ENCODE results near the gene INSYN2B. TPM values are rescaled to one million over a fixed set of nuclear protein-coding genes. Genes with fewer than 3 reads are reported as not detected.
"Not testable (repeated sequence)": the region's sequence is repeated elsewhere in the genome, so short reads cannot be mapped to it uniquely, and the experiment has no call there.

INSYN2B gene
- total RNA-seq, 2 experiments from 2014 or later: not detected

- H3K4me3 Mint-ChIP-seq: no peak overlapping the region
- peaks cover 4% of the 10 kb centered on the region for H3K4me1 Mint-ChIP-seq
- H3K9me3 Mint-ChIP-seq: no peaks in the 10 kb centered on the region
- H3K27me3 Mint-ChIP-seq: no peaks in the 10 kb centered on the region
- DNase-seq: no peak
- H3K27ac Mint-ChIP-seq: no peak overlapping the region
- H3K36me3 Mint-ChIP-seq: peaks cover 76% of the 10 kb centered on the region
These were observed 137.6 kb downstream of the INSYN2B start for GRCh38 chr5:169842699-169843098.

DNA sequence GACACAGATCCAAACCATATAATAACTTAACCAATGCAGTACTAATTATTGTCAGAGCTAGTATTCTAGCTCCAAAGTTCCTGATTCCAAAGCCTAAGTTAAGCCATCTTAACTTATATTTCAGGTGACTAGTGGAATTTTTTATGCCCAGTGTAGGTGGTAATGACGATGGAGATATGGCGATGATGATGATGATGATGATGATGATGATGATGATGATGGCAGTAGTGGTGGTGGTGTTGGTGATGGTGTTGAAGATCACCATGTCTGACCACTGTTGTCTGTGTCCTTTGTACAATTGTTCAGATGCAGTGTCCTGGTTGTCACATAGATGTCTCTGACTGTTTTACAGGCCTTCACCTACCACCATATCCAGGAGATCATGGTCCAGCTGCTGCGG is 139.9 kb downstream of the INSYN2B start:
- Mint-ChIP-seq H3K27me3 (no peaks in the 10 kb centered on the region), H3K9me3 (no peaks in the 10 kb centered on the region), H3K36me3 (peaks cover 62% of the 10 kb centered on the region), H3K4me3 (no peak overlapping the region), H3K27ac (no peak overlapping the region), H3K4me1 (peaks cover 4% of the 10 kb centered on the region)
- DNase-seq: no peak

- Mint-ChIP-seq H3K27me3 (no peaks in the 10 kb centered on the region), H3K9me3 (no peaks in the 10 kb centered on the region), H3K4me3 (no peak overlapping the region), H3K4me1 (no peaks in the 10 kb centered on the region), H3K27ac (no peak overlapping the region), H3K36me3 (peaks cover 54% of the 10 kb centered on the region)
- DNase-seq: no peak
These were observed 141.6 kb downstream of the INSYN2B start for GRCh38 chr5:169838688-169839087.

DNA sequence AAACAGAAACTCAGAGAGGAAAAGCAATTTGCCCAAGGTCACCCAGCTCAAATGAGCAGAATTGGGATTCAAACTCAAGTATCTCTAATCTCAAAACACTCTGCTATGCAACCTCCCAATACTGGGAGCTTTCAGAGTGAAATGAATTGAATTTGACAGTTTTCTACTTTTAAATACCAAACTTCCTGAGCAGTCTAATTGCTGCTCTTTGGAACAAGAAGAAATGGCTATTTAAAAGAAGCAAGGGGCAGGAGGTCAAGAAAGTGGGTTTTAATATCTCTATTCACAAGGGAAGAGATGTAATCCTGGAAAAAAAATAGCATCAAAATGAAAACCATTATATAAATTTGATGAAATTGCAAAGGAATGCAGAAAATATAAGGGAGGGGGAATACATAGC is 142.6 kb downstream of the INSYN2B start:
- Mint-ChIP-seq H3K27me3 (no peaks in the 10 kb centered on the region), H3K9me3 (no peaks in the 10 kb centered on the region), H3K4me3 (no peak overlapping the region), H3K27ac (no peak overlapping the region), H3K4me1 (peaks cover 3% of the 10 kb centered on the region), H3K36me3 (peaks cover 49% of the 10 kb centered on the region)
- no peak for DNase-seq

- Mint-ChIP-seq H3K4me3 (no peak overlapping the region), H3K27ac (no peak overlapping the region), H3K9me3 (no peaks in the 10 kb centered on the region), H3K4me1 (peaks cover 6% of the 10 kb centered on the region), H3K36me3 (peaks cover 43% of the 10 kb centered on the region), H3K27me3 (no peaks in the 10 kb centered on the region)
- no peak for DNase-seq
These were observed 143.3 kb downstream of the INSYN2B start for GRCh38 chr5:169836835-169837536.

DNA sequence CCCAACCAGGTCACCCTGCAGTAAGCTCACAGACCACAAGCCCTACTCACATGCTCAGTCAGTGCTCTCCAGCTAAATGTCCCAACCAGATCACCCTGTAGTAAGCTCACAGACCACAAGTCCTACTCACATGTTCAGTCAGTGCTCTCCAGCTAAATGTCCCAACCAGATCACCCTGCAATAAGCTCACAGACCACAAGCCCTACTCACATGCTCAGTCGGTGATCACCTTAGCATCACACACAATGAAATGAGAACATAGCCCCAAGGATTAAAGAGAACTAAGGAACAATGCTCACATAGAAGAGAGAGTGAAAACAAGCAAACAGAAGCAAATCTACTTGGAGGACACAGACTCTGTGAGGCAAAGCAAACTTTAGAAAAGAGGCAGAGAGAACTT is 145.8 kb downstream of the INSYN2B start:
- H3K27me3 Mint-ChIP-seq, H3K27ac Mint-ChIP-seq, DNase-seq, H3K4me1 Mint-ChIP-seq, H3K4me3 Mint-ChIP-seq, H3K9me3 Mint-ChIP-seq: not testable (repeated sequence)
- H3K36me3 Mint-ChIP-seq: peaks cover 22% of the 10 kb centered on the region

DNA sequence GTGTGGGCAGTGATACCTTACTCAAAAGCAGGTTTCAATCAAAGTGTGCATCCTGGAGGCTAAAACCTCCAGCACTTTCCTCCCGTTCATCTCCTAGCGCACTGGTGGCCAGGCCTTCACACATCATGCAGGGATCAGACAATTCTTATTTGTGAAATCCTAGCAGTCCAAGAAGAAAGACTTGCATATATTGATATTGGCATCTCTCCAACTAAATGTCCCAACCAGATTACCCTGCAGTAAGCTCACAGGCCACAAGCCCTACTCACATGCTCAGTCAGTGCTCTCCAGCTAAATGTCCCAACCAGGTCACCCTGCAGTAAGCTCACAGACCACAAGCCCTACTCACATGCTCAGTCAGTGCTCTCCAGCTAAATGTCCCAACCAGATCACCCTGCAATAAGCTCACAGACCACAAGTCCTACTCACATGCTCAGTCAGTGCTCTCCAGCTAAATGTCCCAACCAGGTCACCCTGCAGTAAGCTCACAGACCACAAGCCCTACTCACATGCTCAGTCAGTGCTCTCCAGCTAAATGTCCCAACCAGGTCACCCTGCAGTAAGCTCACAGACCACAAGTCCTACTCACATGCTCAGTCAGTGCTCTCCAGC is 146.5 kb downstream of the INSYN2B start:
- not testable (repeated sequence) for H3K4me1 Mint-ChIP-seq, H3K4me3 Mint-ChIP-seq, H3K9me3 Mint-ChIP-seq, H3K27me3 Mint-ChIP-seq, H3K27ac Mint-ChIP-seq, DNase-seq
- peaks cover 18% of the 10 kb centered on the region for H3K36me3 Mint-ChIP-seq

- DNase-seq: no peak
- Mint-ChIP-seq H3K36me3 (peaks cover 18% of the 10 kb centered on the region), H3K4me3 (no peak overlapping the region), H3K4me1 (peaks cover 17% of the 10 kb centered on the region), H3K27ac (no peak overlapping the region), H3K9me3 (no peaks in the 10 kb centered on the region), H3K27me3 (no peaks in the 10 kb centered on the region)
These were observed 147.4 kb downstream of the INSYN2B start for GRCh38 chr5:169832845-169833244.

DNA sequence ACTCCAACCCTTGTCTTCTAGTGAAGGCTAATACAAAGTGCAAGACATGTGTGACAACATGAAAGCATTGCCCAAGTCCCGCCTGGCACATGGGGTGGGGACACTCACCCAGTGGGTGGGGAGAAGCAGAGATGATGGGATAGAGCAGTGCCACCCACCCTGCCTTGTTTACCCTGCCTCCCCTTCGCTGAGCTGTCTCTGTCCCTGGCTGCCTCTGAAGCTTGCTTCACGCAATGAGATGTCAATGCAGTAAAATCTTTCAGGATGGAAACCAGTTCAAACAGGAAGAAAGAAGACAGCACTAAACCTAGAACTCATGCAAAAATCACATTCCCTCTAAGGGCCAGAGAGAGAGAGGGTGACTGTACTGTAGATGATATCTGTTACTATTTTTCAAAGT is 148.0 kb downstream of the INSYN2B start:
- Mint-ChIP-seq H3K36me3 (peaks cover 19% of the 10 kb centered on the region), H3K4me1 (peaks cover 22% of the 10 kb centered on the region), H3K27ac (no peak overlapping the region), H3K9me3 (no peaks in the 10 kb centered on the region), H3K4me3 (no peak overlapping the region), H3K27me3 (no peaks in the 10 kb centered on the region)
- no peak for DNase-seq

DNA sequence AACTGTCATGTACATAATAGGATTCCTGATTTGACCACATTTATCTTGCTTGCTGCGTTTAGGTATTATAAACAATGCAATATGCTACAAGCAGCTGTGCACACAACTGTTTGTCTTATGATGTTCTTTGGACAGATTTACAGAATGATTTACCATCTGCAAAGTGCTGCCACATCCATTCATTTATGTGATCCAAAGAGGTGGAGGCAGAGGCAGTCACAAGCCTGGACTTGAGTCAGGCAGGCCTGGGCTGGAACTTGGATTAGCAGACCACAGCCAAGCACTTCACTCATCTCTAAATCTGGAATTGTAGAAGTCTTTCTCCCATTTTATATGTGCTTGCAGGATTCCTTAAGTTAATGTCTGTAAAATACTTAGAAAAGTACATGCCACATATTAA is 149.0 kb downstream of the INSYN2B start:
- Mint-ChIP-seq H3K4me1 (peaks cover 23% of the 10 kb centered on the region), H3K36me3 (peaks cover 17% of the 10 kb centered on the region), H3K27ac (no peak overlapping the region)

GRCh38 chr5:169828385-169828784 is 151.9 kb downstream of the INSYN2B start:
- peak overlapping the region; percentile 9 for H3K27ac Mint-ChIP-seq

More for the DNA sequence above, 149.0 kb downstream of the INSYN2B start:
- Mint-ChIP-seq H3K9me3 (no peaks in the 10 kb centered on the region), H3K4me3 (no peak overlapping the region), H3K27me3 (no peaks in the 10 kb centered on the region)
- DNase-seq: no peak

DNA sequence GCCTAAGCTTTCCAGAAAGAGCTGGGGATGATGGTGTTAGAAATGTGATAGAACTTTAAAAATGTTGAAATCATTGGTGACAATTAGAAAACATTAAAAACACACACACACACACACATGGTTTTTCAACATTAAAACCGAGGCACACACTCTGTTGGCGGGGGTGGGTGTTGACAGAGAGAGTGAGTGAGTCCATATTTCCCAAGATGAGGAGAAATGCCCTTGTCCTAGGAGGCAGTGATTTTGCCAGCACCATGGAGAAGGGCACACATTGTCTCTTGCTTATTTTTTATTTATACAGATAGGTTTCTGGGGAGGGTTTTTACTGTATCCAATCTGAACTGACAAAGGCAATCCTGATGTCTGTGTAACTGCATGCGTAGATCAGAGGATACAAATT is 152.5 kb downstream of the INSYN2B start:
- no peak for DNase-seq
- Mint-ChIP-seq H3K4me3 (no peak overlapping the region), H3K4me1 (peaks cover 21% of the 10 kb centered on the region), H3K27ac (no peak overlapping the region), H3K36me3 (peaks cover 41% of the 10 kb centered on the region), H3K9me3 (peaks cover 1% of the 10 kb centered on the region), H3K27me3 (no peaks in the 10 kb centered on the region)

More at GRCh38 chr5:169828385-169828784, 151.9 kb downstream of the INSYN2B start:
- Mint-ChIP-seq H3K9me3 (peaks cover 1% of the 10 kb centered on the region), H3K27me3 (no peaks in the 10 kb centered on the region), H3K4me3 (no peak overlapping the region), H3K4me1 (peaks cover 23% of the 10 kb centered on the region), H3K36me3 (peaks cover 35% of the 10 kb centered on the region)
- no peak for DNase-seq

GRCh38 chr5:169826618-169827017 is 153.7 kb downstream of the INSYN2B start:
- Mint-ChIP-seq H3K36me3 (peaks cover 53% of the 10 kb centered on the region), H3K4me3 (no peak overlapping the region), H3K27me3 (no peaks in the 10 kb centered on the region), H3K27ac (no peak overlapping the region), H3K4me1 (peaks cover 15% of the 10 kb centered on the region), H3K9me3 (peaks cover 1% of the 10 kb centered on the region)
- no peak for DNase-seq

DNA sequence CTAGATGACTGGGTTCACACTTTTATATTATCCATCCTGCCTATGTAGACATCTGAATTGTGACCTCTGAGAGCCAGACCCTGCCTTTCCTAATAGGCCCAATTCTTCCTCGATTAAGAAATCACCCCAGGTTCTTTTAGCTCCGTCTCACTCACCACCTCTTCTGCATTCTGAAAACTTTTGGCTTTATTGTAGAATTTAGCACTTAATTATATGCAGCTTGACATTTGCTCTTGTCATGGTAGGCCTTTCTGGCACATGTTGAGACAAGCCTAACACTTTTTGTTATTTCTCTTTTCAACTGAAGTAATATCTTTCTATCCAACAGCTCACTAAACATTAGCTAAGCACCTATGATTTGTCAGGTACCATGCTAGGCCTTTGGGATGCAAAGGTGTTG is 163.3 kb downstream of the INSYN2B start:
- H3K4me1 Mint-ChIP-seq: no peaks in the 10 kb centered on the region
- no peak overlapping the region for H3K4me3 Mint-ChIP-seq
- H3K27ac Mint-ChIP-seq: no peak overlapping the region
- H3K36me3 Mint-ChIP-seq: peaks cover 72% of the 10 kb centered on the region
- H3K9me3 Mint-ChIP-seq: no peaks in the 10 kb centered on the region
- DNase-seq: no peak
- no peaks in the 10 kb centered on the region for H3K27me3 Mint-ChIP-seq

- peaks cover 68% of the 10 kb centered on the region for H3K36me3 Mint-ChIP-seq
- H3K27me3 Mint-ChIP-seq: no peaks in the 10 kb centered on the region
- H3K9me3 Mint-ChIP-seq: no peaks in the 10 kb centered on the region
- H3K27ac Mint-ChIP-seq: no peak overlapping the region
- H3K4me3 Mint-ChIP-seq: no peak overlapping the region
- peaks cover 4% of the 10 kb centered on the region for H3K4me1 Mint-ChIP-seq
- no peak for DNase-seq
These were observed 165.8 kb downstream of the INSYN2B start for GRCh38 chr5:169814522-169814921.
